ENCODE data around the gene DUXA.
"Not testable (repeated sequence)": the region's sequence is repeated elsewhere in the genome, so short reads cannot be mapped to it uniquely, and the experiment has no call there.

DUXA gene

GRCh38 chr19:57167385-57167784, at the start of gene DUXA:
DUXA (minus strand) TSS chr19:57167485; CDS start chr19:57167443, 42 bp downstream.
- H3K9me3 ChIP-seq (ENCODE audit: control insufficient read depth, low read length): no peaks in the 10 kb centered on the region

GRCh38 chr19:57212109-57212508, 44.8 kb upstream of the DUXA start:
- H3K9me3 ChIP-seq (ENCODE audit: control insufficient read depth, low read length): no peaks in the 10 kb centered on the region
- H3K4me3 ChIP-seq (ENCODE audit: low read length): no peak overlapping the region
- H3K9ac ChIP-seq (ENCODE audit: low read length): no peak overlapping the region
- H3K27me3 ChIP-seq (ENCODE audit: control insufficient read depth, insufficient read depth, low read length): no peaks in the 10 kb centered on the region
- H3K4me1 ChIP-seq (ENCODE audit: control insufficient read depth, insufficient read depth, low read length): no peaks in the 10 kb centered on the region
- peaks cover 18% of the 10 kb centered on the region for H3K36me3 ChIP-seq (ENCODE audit: control insufficient read depth, insufficient read depth, low read length)

More at GRCh38 chr19:57167385-57167784, at the start of gene DUXA:
- no peak within 1 kb of the TSS for H3K4me3 ChIP-seq (ENCODE audit: low read length)
- no peaks in the 10 kb centered on the region for H3K36me3 ChIP-seq (ENCODE audit: control insufficient read depth, insufficient read depth, low read length)
- H3K27me3 ChIP-seq (ENCODE audit: control insufficient read depth, insufficient read depth, low read length): no peaks in the 10 kb centered on the region
- no peak within 1 kb of the TSS for H3K9ac ChIP-seq (ENCODE audit: low read length)
- no peaks in the 10 kb centered on the region for H3K4me1 ChIP-seq (ENCODE audit: control insufficient read depth, insufficient read depth, low read length)

- H3K4me3 ChIP-seq (ENCODE audit: low read length): no peak overlapping the region
- no peak overlapping the region for H3K9ac ChIP-seq (ENCODE audit: low read length)
- no peaks in the 10 kb centered on the region for H3K9me3 ChIP-seq (ENCODE audit: control insufficient read depth, low read length)
- H3K36me3 ChIP-seq (ENCODE audit: control insufficient read depth, insufficient read depth, low read length): peaks cover 23% of the 10 kb centered on the region
- no peaks in the 10 kb centered on the region for H3K27me3 ChIP-seq (ENCODE audit: control insufficient read depth, insufficient read depth, low read length)
- no peaks in the 10 kb centered on the region for H3K4me1 ChIP-seq (ENCODE audit: control insufficient read depth, insufficient read depth, low read length)
Measured at GRCh38 chr19:57210381-57210780, 43.1 kb upstream of the DUXA start.

- Histone ChIP-seq H3K9me3 (ENCODE audit: control insufficient read depth, low read length) (no peaks in the 10 kb centered on the region), H3K27me3 (ENCODE audit: control insufficient read depth, insufficient read depth, low read length) (no peaks in the 10 kb centered on the region), H3K36me3 (ENCODE audit: control insufficient read depth, insufficient read depth, low read length) (peaks cover 7% of the 10 kb centered on the region), H3K9ac (ENCODE audit: low read length) (no peak overlapping the region), H3K4me1 (ENCODE audit: control insufficient read depth, insufficient read depth, low read length) (no peaks in the 10 kb centered on the region), H3K4me3 (ENCODE audit: low read length) (no peak overlapping the region)
Measured at GRCh38 chr19:57202160-57202559, 34.9 kb upstream of the DUXA start.

GRCh38 chr19:57197874-57198273, 30.6 kb upstream of the DUXA start:
- not testable (repeated sequence) for H3K9ac ChIP-seq (ENCODE audit: low read length); H3K4me3 ChIP-seq (ENCODE audit: low read length); H3K9me3 ChIP-seq (ENCODE audit: control insufficient read depth, low read length); H3K27me3 ChIP-seq (ENCODE audit: control insufficient read depth, insufficient read depth, low read length); H3K4me1 ChIP-seq (ENCODE audit: control insufficient read depth, insufficient read depth, low read length); H3K36me3 ChIP-seq (ENCODE audit: control insufficient read depth, insufficient read depth, low read length)

- Histone ChIP-seq H3K9ac (ENCODE audit: low read length) (no peak overlapping the region), H3K4me3 (ENCODE audit: low read length) (no peak overlapping the region), H3K9me3 (ENCODE audit: control insufficient read depth, low read length) (no peaks in the 10 kb centered on the region), H3K4me1 (ENCODE audit: control insufficient read depth, insufficient read depth, low read length) (peaks cover 14% of the 10 kb centered on the region), H3K27me3 (ENCODE audit: control insufficient read depth, insufficient read depth, low read length) (no peaks in the 10 kb centered on the region), H3K36me3 (ENCODE audit: control insufficient read depth, insufficient read depth, low read length) (no peaks in the 10 kb centered on the region)
Measured at GRCh38 chr19:57192993-57193392, 25.7 kb upstream of the DUXA start.

- Histone ChIP-seq H3K36me3 (ENCODE audit: control insufficient read depth, insufficient read depth, low read length) (no peaks in the 10 kb centered on the region), H3K9me3 (ENCODE audit: control insufficient read depth, low read length) (no peaks in the 10 kb centered on the region), H3K4me3 (ENCODE audit: low read length) (peak overlapping the region; percentile 53), H3K27me3 (ENCODE audit: control insufficient read depth, insufficient read depth, low read length) (no peaks in the 10 kb centered on the region), H3K9ac (ENCODE audit: low read length) (peak overlapping the region; percentile 81), H3K4me1 (ENCODE audit: control insufficient read depth, insufficient read depth, low read length) (peaks cover 14% of the 10 kb centered on the region)
Measured at GRCh38 chr19:57192077-57192420, 24.8 kb upstream of the DUXA start.

- peaks cover 14% of the 10 kb centered on the region for H3K4me1 ChIP-seq (ENCODE audit: control insufficient read depth, insufficient read depth, low read length)
Measured at GRCh38 chr19:57191141-57192076, 24.1 kb upstream of the DUXA start, which contains the start of gene ZNF264. ZNF264 (plus strand) TSS chr19:57191500; CDS start chr19:57191914, 414 bp downstream.

GRCh38 chr19:57190301-57190700, 23.0 kb upstream of the DUXA start:
- Histone ChIP-seq H3K9me3 (ENCODE audit: control insufficient read depth, low read length) (no peaks in the 10 kb centered on the region), H3K4me3 (ENCODE audit: low read length) (no peak overlapping the region), H3K27me3 (ENCODE audit: control insufficient read depth, insufficient read depth, low read length) (no peaks in the 10 kb centered on the region), H3K36me3 (ENCODE audit: control insufficient read depth, insufficient read depth, low read length) (no peaks in the 10 kb centered on the region), H3K9ac (ENCODE audit: low read length) (no peak overlapping the region), H3K4me1 (ENCODE audit: control insufficient read depth, insufficient read depth, low read length) (peaks cover 14% of the 10 kb centered on the region)

More at GRCh38 chr19:57191141-57192076, 24.1 kb upstream of the DUXA start, which contains the start of gene ZNF264:
- H3K9ac ChIP-seq (ENCODE audit: low read length): peak within 1 kb of the TSS; percentile 81
- no peaks in the 10 kb centered on the region for H3K36me3 ChIP-seq (ENCODE audit: control insufficient read depth, insufficient read depth, low read length)
- H3K27me3 ChIP-seq (ENCODE audit: control insufficient read depth, insufficient read depth, low read length): no peaks in the 10 kb centered on the region
- H3K9me3 ChIP-seq (ENCODE audit: control insufficient read depth, low read length): no peaks in the 10 kb centered on the region
- peak within 1 kb of the TSS; percentile 53 for H3K4me3 ChIP-seq (ENCODE audit: low read length)

- Histone ChIP-seq H3K4me3 (ENCODE audit: low read length) (peak overlapping the region; percentile 25), H3K4me1 (ENCODE audit: control insufficient read depth, insufficient read depth, low read length) (no peaks in the 10 kb centered on the region), H3K36me3 (ENCODE audit: control insufficient read depth, insufficient read depth, low read length) (no peaks in the 10 kb centered on the region), H3K9ac (ENCODE audit: low read length) (peak overlapping the region; percentile 39), H3K9me3 (ENCODE audit: control insufficient read depth, low read length) (no peaks in the 10 kb centered on the region), H3K27me3 (ENCODE audit: control insufficient read depth, insufficient read depth, low read length) (no peaks in the 10 kb centered on the region)
Measured at GRCh38 chr19:57171551-57172081, 4.3 kb upstream of the DUXA start.

GRCh38 chr19:57165846-57166245, 1.4 kb downstream of the DUXA start:
- no peak overlapping the region for H3K9ac ChIP-seq (ENCODE audit: low read length)
- H3K36me3 ChIP-seq (ENCODE audit: control insufficient read depth, insufficient read depth, low read length): no peaks in the 10 kb centered on the region
- no peak overlapping the region for H3K4me3 ChIP-seq (ENCODE audit: low read length)
- no peaks in the 10 kb centered on the region for H3K9me3 ChIP-seq (ENCODE audit: control insufficient read depth, low read length)
- H3K27me3 ChIP-seq (ENCODE audit: control insufficient read depth, insufficient read depth, low read length): no peaks in the 10 kb centered on the region
- H3K4me1 ChIP-seq (ENCODE audit: control insufficient read depth, insufficient read depth, low read length): no peaks in the 10 kb centered on the region

GRCh38 chr19:57161985-57162539, 5.2 kb downstream of the DUXA start:
- Histone ChIP-seq H3K36me3 (ENCODE audit: control insufficient read depth, insufficient read depth, low read length) (no peaks in the 10 kb centered on the region), H3K9ac (ENCODE audit: low read length) (no peak overlapping the region)

More at GRCh38 chr19:57161985-57162539, 5.2 kb downstream of the DUXA start:
- no peaks in the 10 kb centered on the region for H3K4me1 ChIP-seq (ENCODE audit: control insufficient read depth, insufficient read depth, low read length)
- no peaks in the 10 kb centered on the region for H3K27me3 ChIP-seq (ENCODE audit: control insufficient read depth, insufficient read depth, low read length)
- H3K4me3 ChIP-seq (ENCODE audit: low read length): no peak overlapping the region
- H3K9me3 ChIP-seq (ENCODE audit: control insufficient read depth, low read length): no peaks in the 10 kb centered on the region
